HG02759 (cell line): ENCODE measurements around the gene APCDD1L.
"Not testable (repeated sequence)": the region's sequence is repeated elsewhere in the genome, so short reads cannot be mapped to it uniquely, and the experiment has no call there.

Experiments used
- ATAC-seq: cut with Tn5 transposase; IDR thresholded peaks from one replicate; pipeline ENCODE4 v1.9.1; 2021; ENCODE audit warnings: mild to moderate bottlenecking, moderate library complexity; ENCODE audit not compliant: unreplicated experiment

Gene APCDD1L

DNA sequence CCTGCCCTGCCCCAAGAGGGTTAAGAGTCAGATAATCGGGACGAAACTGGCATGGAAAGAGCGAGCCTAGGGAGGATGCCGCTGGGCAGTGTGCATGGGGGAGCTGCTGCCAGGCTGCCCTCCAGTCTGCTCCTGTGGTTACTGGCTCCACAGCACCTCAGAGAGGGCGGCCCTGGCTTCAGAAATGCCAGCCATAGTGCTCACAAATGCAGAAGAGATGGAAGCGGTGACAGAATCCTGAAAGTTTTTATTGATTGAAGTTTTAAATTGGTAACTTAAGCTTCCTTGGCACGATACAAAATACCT is 68.3 kb downstream of the APCDD1L start:
- no peak for ATAC-seq

- no peak for ATAC-seq
Measured at GRCh38 chr20:58446264-58446959, 68.8 kb downstream of the APCDD1L start.

- ATAC-seq: no peak
Measured at GRCh38 chr20:58444746-58445255, 70.4 kb downstream of the APCDD1L start.

DNA sequence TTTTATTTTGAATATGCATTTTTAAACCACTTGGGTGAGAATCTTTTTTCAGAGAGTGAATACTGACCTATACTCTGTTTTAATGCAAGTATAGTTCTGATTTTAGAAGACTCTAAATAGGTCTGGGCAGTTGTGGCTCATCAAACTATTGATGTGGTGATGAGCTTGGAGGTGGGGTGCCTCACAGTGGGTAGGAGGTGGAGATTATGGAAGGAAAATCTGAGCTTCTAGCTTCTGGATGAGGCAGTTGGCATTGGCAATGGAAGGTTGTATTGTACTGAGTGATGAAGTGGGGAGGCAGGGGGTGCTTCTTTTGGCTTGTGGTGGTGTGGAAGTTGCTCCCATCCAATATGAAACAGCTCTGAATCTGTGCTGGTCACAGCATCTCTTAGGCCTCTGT is 73.5 kb downstream of the APCDD1L start:
- ATAC-seq: no peak

- no peak for ATAC-seq
Measured at GRCh38 chr20:58440021-58440767, 75.0 kb downstream of the APCDD1L start.

DNA sequence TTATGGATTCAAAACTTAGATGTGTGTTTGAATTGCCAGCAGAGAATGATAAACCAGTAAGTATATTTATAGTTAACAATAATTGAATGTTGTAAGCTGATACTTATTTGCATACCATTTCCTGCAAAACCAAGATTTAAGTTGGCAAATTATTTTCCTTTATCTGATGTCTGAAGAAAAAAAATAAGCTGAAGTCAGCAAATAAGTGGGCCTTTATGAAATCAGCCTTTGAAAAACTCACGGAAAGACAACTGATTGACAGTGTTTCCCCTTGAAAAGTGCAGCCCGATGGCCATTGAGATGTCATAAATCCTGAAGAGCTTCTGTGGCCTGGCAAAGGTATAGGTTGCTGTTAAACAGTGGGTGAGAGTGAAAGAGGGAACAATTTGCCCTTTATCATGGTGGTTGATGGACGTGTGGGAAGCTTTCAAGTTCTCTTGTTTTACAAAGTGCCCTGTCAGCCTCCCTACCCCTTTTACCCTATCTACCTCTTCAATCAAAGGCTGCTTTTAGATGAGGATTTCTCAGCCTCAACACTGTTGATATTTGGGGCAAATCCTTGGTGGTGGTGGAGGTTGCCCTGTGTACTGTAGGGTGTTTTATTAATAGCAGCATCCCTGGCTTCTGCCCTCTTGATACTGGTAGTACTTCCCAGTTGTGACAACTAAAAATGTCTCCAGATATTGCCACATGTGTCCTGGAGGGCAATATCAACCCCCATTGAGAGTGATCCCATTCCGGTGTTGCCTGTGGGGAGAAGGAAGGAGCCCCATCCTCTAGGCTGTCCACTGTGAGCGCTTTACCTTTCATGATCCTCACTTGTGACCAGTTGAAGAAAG is 76.0 kb downstream of the APCDD1L start:
- ATAC-seq: no peak

DNA sequence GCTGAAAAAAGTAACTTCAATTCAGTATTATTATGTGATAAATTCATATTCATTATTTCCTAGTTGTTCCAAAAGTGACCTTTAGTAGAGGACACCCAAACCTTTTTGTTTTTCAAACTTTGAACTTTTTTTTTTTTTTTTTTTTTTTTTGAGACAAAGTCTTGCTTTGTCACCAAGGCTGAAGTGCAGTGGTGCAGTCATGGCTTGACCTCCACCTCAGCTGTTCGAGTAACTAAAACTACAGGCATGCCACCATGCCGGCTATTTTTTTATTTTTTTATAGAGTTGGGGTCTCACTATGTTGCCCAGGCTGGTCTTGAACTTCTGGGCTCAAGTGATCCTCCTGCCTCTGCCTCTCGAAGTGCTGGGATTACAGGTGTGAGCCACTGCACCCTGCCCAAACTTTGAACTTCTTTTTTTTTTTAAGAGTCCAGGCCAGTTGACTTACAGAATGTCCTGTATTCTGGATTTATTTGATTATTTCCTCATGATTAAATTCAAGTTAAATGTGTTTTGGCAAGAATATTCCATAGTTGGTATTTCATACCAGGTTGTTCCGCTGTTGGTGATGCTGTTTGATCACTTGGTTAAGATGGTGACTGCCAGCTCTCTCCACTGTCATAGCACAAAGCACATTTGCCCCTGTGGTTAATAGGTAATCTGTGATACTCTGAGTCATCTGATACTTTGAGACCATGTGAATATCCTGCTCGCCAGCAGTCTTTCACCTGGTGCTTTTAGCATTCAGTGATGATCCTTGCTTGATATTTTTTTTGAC is 78.1 kb downstream of the APCDD1L start:
- ATAC-seq: peak; percentile 87

- ATAC-seq: no peak
Measured at GRCh38 chr20:58435237-58435636, 80.0 kb downstream of the APCDD1L start.

DNA sequence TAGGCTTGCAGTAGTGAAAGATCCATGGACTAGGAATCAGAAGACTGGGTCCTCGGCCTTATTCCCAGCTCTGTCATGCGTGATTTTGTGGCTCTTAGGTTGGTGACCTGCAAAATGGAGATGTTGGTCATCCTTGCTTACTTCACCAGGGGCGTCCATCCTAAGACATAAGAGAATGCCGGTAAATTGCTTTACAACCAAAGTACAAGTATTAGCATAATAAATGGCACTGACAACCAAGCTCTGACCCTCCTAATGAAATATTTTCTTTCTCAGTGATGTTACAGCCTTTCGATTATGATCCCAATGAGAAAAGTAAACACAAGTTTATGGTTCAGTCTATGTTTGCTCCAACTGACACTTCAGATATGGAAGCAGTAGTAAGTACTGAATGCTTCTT is 80.9 kb downstream of the APCDD1L start:
- ATAC-seq: no peak

DNA sequence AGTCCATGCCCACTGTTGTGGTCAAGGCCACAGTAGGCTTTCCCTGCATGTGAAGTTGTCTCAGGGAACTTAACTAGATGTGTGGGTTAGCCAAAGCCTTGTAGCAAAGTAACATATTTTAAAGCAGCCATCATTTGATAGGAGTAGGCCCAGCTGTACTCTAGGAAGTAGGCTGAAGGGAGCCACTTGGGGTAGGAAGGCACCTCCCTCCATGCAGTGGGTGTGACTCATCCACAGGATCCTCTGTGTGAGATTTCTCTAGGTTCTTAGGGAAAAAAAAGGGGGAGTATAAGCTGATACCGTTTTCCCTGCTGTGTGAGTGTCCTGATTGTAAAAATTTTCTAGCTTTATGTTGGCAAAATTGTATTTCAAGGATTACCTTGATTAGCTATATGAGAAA is 81.4 kb downstream of the APCDD1L start:
- no peak for ATAC-seq

- no peak for ATAC-seq
Measured at GRCh38 chr20:58433029-58433647, 82.1 kb downstream of the APCDD1L start.

- no peak for ATAC-seq
Measured at GRCh38 chr20:58432186-58432954, 82.8 kb downstream of the APCDD1L start.

- ATAC-seq: no peak
Measured at GRCh38 chr20:58431134-58431533, 84.1 kb downstream of the APCDD1L start.

DNA sequence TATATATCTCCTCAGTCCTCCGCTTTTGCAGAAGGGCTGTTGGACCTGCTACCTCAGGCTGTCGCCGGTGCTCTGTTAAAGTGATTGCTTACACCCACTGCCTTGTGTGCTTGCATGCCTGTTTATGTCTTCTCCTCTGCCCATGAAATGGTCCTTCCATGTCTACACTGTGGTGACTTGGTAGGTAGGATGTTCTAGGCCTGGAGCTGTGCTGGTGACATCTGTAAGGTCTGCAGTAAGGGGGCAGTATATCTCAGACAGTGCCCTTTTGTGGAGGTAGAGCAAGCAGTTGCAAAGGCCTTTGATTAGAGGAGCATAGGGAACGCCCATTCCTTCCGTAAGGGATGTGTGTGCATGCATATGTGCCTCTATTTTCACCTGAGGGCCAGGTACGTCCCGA is 85.9 kb downstream of the APCDD1L start:
- ATAC-seq: no peak

- ATAC-seq: no peak
Measured at GRCh38 chr20:58428364-58428763, 86.8 kb downstream of the APCDD1L start.

DNA sequence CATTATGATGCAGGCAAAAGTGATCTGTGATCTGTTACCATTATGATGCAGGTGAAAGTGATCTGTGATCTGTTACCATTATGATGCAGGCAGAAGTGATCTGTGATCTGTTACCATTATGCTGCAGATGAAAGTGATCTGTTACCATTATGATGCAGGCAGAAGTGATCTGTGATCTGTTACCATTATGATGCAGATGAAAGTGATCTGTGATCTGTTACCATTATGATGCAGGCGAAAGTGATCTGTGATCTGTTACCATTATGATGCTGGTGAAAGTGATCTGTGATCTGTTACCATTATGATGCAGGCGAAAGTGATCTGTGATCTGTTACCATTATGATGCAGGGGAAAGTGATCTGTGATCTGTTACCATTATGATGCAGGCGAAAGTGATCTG is 87.6 kb downstream of the APCDD1L start:
- ATAC-seq: not testable (repeated sequence)

- ATAC-seq: no peak
Measured at GRCh38 chr20:58424218-58424969, 90.8 kb downstream of the APCDD1L start.

DNA sequence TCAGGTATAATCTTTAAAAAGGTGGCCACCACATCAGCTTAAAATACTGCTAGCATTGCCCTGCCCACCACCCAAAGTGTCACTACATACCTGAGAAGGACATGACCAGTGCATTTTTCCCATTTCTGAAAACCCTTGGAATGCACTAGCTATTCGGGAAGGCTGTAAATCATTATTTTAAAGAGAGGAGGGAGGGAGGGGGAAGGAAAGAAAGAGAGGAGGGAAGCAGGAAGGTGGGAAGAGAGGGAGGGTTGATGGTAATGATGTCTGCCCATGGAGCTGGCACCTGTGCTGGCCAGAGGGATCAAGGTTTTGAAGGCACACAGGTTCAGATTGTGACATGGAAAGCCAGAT is 93.7 kb downstream of the APCDD1L start:
- ATAC-seq: no peak
